GM12873 (cell line): Measurements from ENCODE around the gene TCF4.

Experiments used
- TF ChIP-seq, protein P1 (sequence below): IDR thresholded peaks from 2 replicates; pipeline ENCODE4 v1.5.1; 2012; ENCODE audit warnings: low read depth, mild to moderate bottlenecking, moderate library complexity, low read length, control low read depth; ENCODE audit not compliant: insufficient read depth; ENCODE audit errors: missing control alignments

The TCF4 gene

DNA sequence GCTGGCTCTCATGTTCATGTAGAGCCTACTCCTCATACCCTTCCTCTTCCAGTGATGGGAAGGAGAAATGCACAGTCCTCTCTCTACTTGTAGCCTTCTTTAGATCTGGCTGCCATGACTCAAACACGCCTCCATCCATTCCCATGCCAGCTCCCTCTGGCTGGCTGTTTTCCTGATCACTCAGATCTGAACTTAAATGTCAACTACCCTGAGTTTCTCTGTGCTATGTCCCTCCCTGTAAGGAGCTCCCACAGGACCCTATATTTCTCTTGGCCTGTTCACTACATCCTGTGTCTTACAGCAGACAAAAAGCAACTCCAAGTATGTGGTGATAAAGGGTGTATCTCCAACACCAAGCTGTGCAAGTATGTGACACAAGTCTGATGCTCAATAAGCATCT, 152.4 kb downstream of the TCF4 start:
- TF ChIP-seq, protein P1, sequence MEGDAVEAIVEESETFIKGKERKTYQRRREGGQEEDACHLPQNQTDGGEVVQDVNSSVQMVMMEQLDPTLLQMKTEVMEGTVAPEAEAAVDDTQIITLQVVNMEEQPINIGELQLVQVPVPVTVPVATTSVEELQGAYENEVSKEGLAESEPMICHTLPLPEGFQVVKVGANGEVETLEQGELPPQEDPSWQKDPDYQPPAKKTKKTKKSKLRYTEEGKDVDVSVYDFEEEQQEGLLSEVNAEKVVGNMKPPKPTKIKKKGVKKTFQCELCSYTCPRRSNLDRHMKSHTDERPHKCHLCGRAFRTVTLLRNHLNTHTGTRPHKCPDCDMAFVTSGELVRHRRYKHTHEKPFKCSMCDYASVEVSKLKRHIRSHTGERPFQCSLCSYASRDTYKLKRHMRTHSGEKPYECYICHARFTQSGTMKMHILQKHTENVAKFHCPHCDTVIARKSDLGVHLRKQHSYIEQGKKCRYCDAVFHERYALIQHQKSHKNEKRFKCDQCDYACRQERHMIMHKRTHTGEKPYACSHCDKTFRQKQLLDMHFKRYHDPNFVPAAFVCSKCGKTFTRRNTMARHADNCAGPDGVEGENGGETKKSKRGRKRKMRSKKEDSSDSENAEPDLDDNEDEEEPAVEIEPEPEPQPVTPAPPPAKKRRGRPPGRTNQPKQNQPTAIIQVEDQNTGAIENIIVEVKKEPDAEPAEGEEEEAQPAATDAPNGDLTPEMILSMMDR, result no peak

DNA sequence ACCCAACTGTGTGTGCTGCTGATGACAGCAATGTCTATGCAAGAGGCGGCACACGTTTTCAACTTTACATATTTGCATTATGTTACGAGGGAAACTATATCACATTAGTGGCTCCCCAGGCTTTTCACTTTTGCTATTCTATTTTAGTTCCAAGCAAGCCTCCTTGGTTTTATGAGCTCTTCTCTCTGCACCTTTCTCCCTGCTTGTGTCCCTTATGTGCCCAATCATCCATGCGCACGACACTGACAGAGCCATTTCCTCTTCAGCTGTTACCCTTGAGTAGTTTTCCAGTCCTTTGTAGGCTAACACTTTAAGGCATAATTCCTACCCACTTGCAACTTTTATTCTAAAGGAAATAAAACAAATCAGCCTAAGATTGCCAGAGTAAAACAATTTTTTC, 154.3 kb downstream of the TCF4 start:
- TF ChIP-seq, protein P1, result no peak

DNA sequence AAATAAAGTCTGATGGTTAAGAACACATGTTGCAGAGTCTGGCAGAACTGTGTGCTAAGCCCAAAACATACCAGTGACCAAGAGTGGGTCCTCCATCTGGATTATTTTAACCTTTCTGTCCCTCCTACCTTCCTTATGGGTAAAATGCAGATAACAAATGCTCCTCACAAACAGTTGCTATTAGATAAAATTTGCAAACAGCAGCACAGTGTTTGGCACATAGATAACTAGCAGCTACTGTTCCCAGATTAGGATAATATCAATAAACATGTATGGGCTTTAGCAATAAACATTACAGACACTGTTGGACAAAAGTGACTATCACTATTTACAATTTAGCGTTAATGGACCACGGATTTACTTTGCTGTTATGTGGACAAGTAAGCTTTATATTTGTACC, 154.9 kb downstream of the TCF4 start:
- TF ChIP-seq, protein P1, result no peak

DNA sequence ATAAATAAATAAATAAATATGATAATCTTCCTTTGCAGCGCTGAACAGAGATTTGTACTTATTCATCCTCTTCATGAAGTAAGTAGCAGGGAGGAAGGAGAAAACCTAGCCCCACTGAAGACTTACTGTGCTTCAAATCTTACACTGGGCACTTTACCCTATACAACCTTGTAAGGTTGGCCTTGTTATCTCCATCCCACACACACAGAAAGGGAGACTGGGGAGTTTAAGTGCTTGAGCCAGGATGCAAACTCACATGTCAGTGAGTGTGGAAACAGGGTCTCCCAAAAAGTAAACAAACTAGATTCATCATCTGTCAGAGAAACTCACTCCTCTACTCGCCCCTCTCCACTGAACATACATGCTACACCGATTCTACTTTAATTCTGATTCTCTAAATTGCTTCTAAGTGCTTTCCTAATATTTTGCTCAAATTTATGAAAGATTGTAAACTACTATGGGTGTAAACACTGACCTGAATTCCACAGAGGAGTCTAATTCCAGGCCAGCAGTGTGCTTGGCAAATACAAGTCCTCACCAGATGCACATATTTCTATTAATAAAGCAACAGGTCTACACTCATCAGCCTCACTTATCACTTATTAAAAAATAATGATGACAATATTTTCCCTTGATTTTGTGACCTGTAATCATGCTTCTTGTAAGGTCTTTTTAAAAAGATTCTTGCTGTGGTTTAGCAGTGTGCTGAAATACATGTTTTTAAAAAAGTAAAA, 155.5 kb downstream of the TCF4 start:
- TF ChIP-seq, protein P1, result no peak

DNA sequence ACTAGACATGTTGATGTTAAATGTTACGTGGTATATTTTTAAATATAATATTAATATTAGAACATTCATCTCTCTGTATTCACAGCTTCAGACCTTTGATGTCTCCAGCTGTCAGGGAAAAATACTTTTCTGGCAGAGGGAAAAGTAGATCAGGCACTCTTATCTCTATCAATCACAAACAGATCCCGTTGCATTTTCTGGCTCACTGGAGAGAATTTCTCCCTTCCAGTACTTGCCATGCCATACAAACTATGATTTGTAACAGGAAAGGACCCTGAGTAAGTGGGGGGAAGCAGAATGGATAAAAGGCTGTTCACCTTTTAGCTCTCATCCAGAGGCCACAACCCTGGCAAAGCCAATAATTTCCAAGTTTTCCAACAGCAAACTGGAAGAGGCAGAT, 158.0 kb downstream of the TCF4 start:
- TF ChIP-seq, protein P1, result no peak

DNA sequence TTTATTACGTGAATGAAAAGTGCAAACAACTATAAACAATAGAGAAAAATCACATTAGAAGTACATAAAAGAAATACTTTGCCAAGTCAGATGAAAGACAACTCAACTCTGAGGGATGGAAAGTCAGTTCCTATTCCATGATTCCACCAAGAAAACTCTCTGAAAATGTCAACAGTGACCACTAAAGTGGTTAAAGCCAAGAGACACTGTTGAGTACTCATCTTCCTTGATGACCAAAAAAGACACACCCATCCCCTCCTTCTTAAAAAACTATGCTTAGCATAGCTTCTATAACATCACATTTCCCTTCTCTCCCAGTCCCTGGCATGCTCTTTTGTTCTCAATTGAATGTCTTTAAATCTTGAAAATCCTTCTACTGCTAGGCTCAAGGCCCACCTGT, 160.0 kb downstream of the TCF4 start:
- TF ChIP-seq, protein P1, result no peak

DNA sequence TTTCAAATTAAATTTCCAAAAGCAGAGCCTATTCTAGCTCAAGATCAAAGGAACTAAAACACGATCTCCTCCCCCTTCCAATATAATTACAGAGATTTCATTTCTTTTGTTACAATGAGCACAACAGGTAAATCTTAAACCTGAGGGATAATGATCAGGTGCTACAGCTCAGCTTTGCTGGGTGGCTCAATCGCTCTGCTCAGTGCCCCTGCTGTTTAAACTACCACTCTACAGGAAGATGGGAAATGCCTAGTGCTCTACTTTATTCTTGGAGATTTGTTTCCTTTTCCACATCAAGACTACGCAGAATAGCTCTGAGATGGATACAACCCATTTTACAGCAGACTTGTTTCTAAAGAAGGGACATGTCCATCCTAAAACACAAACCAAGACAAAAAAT, 162.3 kb downstream of the TCF4 start:
- TF ChIP-seq, protein P1, result no peak
